Gastrocnemius medialis (tissue), 4 donors: Measurements from ENCODE around the gene ACTL10.

Experiments used
- POLR2A ChIP-seq, 2 donors: fragments of 450-650 bp; IDR thresholded peaks; one replicate each; pipeline ENCODE4 v1.6.1; 2017; ENCODE audit warnings: antibody characterized with exemption in 2 of 2, mild to moderate bottlenecking in 2 of 2, moderate library complexity in 2 of 2
- TF ChIP-seq, protein P1 (sequence below), 5 experiments: fragments of 450-650 bp in 3 of 5; fragments of 200-600 bp in 2 of 5; sonication (generic) in 2 of 5; IDR thresholded peaks in 4 of 5; conservative IDR thresholded peaks in 1 of 5; 1 replicate in 4 of 5; 2 replicates in 1 of 5; pipeline ENCODE4 v1.5.1; 2016 to 2019; ENCODE audit warnings: antibody characterized with exemption in 5 of 5, mild to moderate bottlenecking in 3 of 5, moderate library complexity in 3 of 5

DNA sequence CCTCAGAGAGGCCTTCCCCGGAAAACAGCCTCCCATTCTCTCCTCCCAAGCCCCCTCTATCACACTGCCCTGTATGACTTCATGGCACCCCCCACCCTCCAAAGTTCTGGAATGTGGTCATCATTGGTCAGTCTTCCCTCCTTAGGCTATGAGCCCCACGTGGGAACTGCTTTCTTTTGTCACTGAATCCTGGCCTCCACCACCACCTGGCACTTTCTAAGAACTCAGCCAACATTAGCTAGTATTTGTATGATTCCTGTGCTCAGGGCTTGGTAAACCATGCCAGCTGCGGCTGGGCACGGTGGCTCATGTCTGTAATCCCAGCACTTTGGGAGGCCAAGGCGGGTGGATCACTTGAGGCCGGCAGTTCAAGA, 27.9 kb downstream of the ACTL10 start:
- TF ChIP-seq, protein P1, sequence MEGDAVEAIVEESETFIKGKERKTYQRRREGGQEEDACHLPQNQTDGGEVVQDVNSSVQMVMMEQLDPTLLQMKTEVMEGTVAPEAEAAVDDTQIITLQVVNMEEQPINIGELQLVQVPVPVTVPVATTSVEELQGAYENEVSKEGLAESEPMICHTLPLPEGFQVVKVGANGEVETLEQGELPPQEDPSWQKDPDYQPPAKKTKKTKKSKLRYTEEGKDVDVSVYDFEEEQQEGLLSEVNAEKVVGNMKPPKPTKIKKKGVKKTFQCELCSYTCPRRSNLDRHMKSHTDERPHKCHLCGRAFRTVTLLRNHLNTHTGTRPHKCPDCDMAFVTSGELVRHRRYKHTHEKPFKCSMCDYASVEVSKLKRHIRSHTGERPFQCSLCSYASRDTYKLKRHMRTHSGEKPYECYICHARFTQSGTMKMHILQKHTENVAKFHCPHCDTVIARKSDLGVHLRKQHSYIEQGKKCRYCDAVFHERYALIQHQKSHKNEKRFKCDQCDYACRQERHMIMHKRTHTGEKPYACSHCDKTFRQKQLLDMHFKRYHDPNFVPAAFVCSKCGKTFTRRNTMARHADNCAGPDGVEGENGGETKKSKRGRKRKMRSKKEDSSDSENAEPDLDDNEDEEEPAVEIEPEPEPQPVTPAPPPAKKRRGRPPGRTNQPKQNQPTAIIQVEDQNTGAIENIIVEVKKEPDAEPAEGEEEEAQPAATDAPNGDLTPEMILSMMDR (IDR thresholded peaks at IDR 0.05 in 4 of 5, conservative IDR thresholded peaks at IDR 0.05 in 1 of 5) = no peak
- no peak for TF ChIP-seq POLR2A (IDR thresholded peaks at IDR 0.05)
